ENCODE measurements around the gene TTLL5.

The TTLL5 gene

GRCh38 chr14:75702616-75703261 is 41.7 kb downstream of the TTLL5 start:
- DNase-seq = no peak

- no peak for DNase-seq
Observed at GRCh38 chr14:75703467-75703866, 42.4 kb downstream of the TTLL5 start.

- DNase-seq = no peak
Observed at GRCh38 chr14:75705014-75705413, 44.0 kb downstream of the TTLL5 start.

- DNase-seq = peak; percentile 58
Observed at GRCh38 chr14:75709207-75709812, 48.3 kb downstream of the TTLL5 start.

GRCh38 chr14:75711105-75711795 is 50.2 kb downstream of the TTLL5 start:
- DNase-seq = no peak

GRCh38 chr14:75711796-75712211 is 50.8 kb downstream of the TTLL5 start:
- no peak for DNase-seq

DNA sequence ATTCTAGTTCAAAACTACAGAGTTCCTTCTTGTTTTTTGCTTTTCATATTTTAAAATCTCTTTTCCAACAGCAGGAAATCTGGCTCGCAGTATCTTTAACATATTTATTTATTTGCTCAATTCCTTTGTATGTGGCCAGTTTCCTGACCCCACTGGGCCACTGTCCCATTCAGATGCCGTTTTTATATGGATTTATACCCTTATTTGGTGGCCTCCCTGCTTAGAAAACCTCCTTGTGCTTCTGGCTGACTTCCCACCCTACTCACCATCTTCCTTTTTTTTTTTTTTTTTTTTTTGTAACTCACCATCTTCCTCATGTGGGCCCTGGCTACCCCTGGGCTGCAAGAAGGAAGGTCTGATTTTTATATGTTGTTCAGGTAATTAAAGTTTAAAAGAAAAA is 53.9 kb downstream of the TTLL5 start:
- no peak for DNase-seq

GRCh38 chr14:75715926-75716780 is 55.1 kb downstream of the TTLL5 start:
- DNase-seq = no peak

DNA sequence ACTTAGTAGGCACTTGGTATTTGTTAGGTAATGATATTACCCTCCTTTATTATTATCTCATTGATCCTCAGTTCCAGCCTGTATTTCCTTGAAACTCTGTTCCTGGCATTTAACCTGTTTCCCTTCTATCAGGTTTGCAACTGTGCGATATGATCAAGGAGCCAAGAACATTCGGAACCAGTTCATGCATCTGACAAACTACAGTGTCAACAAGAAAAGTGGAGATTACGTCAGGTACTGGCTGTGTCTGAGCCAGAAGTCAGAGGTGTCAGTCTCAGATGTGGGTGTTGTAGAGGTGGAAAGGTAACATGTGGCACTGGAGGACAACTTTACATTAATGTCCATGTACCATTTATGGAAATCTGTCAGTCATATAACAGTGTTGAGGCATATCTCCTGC is 56.7 kb downstream of the TTLL5 start:
- DNase-seq = no peak

DNA sequence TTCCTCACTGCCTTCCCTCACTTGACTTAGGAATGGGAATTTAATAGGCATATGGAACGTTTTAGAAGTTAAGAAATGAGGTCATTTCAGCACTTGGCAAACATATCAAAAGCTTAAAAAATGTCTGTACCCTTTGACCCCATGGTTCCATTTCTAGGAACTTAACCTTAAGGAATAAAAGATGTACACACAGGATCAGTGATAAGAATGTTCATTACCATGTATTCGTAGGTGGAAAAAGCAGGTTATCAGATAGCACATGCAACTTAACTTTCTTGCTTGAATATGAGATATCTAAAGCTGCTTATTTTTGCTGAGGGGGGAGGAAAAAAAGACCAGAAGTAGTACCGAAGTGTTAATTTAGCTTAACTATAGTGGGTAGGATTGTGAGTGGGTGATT is 57.2 kb downstream of the TTLL5 start:
- no peak for DNase-seq

GRCh38 chr14:75720116-75720515 is 59.1 kb downstream of the TTLL5 start:
- DNase-seq = no peak

GRCh38 chr14:75720842-75721498 is 59.9 kb downstream of the TTLL5 start:
- no peak for DNase-seq

GRCh38 chr14:75723716-75724115 is 62.7 kb downstream of the TTLL5 start:
- no peak for DNase-seq

DNA sequence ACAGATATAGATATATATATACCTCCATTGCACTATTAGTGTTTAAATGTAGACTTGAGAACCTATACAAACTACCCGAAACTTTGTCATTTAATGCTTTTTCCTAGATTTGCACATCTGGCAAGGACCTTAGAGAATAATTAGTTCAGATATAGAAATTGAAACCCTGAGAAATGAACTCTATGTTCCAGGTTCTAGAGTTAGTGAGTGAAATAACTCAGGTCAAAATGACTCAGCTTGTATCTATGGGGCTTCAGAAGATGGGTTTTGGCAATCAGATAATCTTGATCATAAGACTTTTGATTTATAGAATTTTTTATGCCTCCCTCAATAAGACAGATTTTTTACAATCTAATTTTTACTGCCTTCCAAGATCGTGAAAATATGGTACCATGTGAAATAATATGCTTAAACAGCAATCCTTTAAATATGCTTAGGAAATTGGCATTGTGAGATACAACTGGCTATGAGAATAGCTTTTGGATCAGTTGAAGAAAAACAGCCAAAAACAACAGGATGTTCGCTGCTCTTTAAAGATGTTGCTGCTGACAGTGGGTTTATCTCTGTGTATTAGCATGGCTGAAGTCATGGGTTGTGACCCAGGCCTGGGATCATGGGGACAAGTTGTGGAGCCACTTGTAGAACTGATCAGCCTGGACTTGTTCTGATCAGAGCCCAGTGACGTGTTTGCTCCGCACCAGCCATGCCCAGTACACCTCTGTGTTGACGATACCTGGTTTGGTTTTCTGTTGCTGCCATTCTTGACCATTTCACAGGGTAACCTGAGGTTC is 63.6 kb downstream of the TTLL5 start:
- no peak for DNase-seq

- no peak for DNase-seq
Observed at GRCh38 chr14:75725481-75725880, 64.4 kb downstream of the TTLL5 start.

GRCh38 chr14:75726321-75726720 is 65.3 kb downstream of the TTLL5 start:
- DNase-seq = no peak

DNA sequence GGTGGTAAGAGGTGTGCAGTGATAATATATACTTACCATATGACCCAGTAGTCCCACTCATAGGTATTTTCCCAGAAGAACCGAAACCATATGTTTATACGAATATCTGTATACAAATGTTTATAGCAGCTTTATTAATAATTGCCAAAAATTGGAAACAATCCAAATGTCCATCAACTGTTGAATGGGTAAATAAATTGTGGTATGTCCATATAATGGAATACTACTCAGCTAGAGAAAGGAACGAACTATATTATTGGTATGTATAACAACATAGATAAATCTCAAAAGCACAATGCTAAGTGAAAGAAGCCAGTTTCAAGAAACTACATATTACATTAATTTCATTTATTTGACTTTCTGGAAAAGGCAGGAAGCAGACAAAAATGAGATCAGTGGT is 66.1 kb downstream of the TTLL5 start:
- no peak for DNase-seq

DNA sequence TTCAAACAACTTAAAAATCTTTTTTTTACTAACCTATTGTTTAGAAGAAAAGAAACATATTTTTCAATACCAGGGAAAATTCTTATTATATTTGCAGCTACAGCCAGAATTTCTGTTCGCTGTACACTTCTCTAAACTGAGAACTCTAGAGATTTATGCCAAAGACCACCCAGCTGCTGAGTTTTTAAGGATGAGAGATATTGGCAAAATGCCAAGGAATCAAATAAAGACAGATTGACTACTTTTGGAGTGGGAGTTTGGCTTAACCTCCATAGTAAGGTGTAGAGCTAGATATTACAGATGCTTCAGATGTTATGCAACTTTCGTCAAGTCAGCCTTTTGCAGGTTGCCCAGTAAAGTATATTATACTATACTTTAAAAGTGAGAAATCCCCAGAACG is 71.8 kb downstream of the TTLL5 start:
- DNase-seq = no peak

- DNase-seq = no peak
Observed at GRCh38 chr14:75734854-75735253, 73.8 kb downstream of the TTLL5 start.

GRCh38 chr14:75736845-75737485 is 75.9 kb downstream of the TTLL5 start:
- no peak for DNase-seq

DNA sequence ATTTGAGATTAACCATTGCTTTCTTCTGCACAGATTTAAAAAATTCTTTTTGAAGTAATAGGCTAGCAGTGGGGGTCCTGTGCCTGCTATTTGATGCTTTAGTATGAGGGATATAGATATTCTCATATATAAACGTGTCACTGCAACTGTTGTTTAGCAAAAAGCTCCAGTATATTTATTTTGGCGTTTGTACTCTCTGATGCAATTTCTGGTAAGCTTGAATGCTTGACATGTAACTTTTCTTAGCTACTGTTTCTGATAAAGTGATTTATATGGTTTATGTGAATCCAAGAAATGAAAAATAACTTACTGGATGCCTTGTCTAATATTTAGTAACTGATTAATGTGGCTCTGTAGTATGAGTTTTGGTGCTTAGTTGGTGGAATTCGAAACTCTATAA is 77.1 kb downstream of the TTLL5 start:
- no peak for DNase-seq

GRCh38 chr14:75742867-75743266 is 81.8 kb downstream of the TTLL5 start:
- DNase-seq = no peak

Measured in activated CD4-positive, alpha-beta T cell treated with anti-CD3 and anti-CD28 coated beads, Interleukin-2, amount 50 U/mL, for 1 hour (primary cell).